GM19023 (cell line): Measurements from ENCODE around the gene COX4I1.

Experiments used
- ATAC-seq: cut with Tn5 transposase; IDR thresholded peaks from one replicate; pipeline ENCODE4 v1.9.1; 2021; ENCODE audit warnings: mild to moderate bottlenecking, moderate library complexity; ENCODE audit not compliant: unreplicated experiment

COX4I1 gene

GRCh38 chr16:85799497-85800320, at the start of gene COX4I1, which contains the start of gene EMC8:
Gene COX4I1 (plus strand): TSS chr16:85799695. CDS start chr16:85801206, 1,511 bp downstream.
Gene EMC8 (minus strand): TSS chr16:85799544. CDS start chr16:85799295, 249 bp downstream.
- peak; percentile 85 for ATAC-seq

GRCh38 chr16:85749771-85750145, 49.7 kb upstream of the COX4I1 start:
- no peak for ATAC-seq

DNA sequence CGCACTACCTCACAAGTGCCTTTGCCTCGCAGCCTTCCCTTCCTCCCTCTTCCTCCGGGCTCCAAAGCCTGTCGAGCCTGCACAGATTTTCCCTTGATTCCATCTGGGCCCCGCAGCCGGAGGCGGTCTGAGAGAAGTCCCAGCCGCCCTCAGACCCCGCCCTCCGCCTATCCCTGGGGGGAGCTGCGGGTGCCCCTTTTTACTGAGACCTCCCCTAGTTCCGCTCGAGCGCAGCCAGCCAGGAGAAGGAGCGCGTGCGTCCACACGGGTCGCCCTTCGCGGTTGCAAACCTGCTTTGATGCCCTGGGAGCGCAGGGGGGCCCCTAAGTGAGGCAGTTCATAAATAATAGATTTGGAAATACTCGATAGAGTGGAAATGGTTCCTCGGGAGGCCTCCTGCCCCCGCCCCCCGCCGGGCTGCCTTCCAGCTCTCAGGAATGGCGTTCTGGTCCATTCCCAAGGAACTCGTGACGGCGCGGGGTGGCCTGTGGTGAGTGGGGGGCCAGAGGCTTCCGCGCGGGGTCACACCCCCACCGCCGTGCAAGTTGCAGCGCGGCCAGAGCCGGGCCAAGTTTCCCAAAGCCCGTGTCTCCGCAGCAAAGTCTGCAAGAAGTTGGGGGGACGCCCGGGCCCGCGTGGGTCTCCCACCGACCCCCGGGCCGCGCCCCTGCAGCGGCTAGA, 49.2 kb upstream of the COX4I1 start:
- ATAC-seq: no peak

GRCh38 chr16:85750827-85751697, 48.4 kb upstream of the COX4I1 start, which contains the start of gene C16orf74:
Gene C16orf74 (minus strand): TSS chr16:85751096. CDS start chr16:85735217, 15,879 bp downstream.
- ATAC-seq: no peak

DNA sequence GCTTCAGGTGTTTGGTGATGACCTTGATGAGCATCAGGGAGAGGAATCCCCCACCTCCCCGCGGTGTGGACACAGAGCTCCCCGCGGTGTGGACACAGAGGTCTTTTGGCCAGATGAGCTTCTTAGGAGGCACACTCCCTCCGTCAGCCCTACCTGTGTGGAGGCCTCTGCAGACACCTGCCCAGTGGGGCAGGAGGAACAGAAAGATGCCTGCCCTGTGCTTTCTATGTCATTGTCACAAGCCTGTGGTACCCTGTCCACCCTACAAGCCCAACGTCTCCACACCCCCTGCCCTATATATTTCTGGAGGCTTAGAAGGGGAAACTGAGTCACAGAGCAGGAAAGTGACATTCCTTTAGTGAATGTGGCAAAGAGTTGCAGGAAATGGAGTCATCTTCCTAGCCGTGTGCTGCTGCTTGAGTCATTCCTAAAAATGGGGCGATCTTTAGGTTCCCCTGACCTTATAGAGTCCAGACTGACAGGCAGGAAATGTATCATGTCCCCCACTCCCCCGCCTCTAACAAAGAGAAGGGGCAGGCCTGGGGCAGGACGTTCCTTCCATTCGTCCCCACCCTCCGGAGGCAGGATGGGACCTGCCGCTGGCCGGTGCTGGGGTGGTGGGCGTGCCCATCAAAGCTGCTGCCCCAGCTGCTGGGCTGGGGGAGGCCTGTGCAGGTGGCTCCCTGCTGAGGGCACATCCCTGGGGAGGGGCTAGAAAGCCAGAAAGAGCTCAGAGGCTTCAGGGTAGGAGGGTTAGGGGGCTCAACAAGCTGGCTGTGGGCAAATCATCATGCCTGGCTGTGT, 47.6 kb upstream of the COX4I1 start:
- no peak for ATAC-seq

- no peak for ATAC-seq
Observed at GRCh38 chr16:85752511-85753420, 46.7 kb upstream of the COX4I1 start.

- ATAC-seq: no peak
Observed at GRCh38 chr16:85753559-85753958, 45.9 kb upstream of the COX4I1 start.

- ATAC-seq: no peak
Observed at GRCh38 chr16:85753976-85754375, 45.5 kb upstream of the COX4I1 start.

DNA sequence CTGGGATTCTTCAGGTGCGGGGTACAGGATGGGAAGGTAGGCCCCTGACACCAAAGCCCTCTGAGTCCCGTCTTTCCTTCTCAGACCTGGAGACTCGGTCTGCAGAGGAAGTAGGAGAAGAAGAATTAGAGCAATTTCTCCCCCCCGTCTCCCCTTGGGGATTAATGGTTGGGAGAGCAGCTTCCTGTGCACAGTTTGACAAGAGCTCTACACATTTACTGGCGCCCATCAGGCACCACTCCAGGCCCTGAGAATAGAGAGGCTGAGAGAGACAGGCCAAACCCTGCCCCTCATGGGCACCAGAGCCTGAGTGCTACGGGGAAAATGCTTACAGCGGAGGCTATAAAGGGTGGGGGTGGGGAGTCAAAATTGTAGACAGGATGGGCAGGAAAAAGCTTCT, 45.1 kb upstream of the COX4I1 start:
- no peak for ATAC-seq

DNA sequence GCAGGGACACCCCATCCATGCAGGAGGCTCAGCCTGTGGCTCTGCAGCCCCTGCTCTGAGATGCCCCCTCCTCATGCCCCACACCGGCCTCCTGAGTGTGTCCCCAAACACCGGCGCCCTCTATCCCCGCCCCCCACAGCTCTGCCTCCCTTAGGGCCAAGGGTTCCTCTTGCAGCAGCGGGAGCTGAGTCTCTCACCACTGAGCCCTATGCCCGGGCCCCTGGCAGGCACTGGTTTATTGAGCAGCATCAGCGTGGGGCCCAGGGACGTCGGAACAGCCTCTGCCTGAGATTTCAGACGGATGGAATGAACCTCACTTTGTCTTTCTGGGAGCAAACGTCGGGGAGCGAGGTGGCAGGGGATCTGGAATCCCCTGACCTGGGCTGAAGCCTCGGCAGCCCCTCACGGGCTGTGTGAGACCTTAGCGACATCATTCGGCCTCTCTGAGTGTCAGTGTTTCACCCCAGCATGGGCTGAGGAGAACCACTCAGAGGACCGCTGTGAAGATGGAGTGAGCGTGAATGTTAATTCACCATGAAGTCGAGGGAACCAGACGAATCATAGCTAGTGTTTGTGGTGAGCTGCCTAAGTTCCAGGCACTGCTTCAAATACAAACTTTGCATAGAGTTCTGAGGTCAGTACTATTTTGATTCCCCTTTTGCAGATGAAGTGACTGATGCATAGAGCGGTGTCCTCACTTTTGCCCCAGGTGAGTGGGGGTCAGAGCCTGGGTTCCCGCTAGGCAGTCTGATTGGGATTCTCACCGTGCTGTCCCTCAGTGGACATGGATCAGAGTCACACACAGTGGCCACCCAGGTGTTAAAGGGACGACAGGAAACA, 43.3 kb upstream of the COX4I1 start:
- ATAC-seq: no peak

- ATAC-seq: no peak
Observed at GRCh38 chr16:85757341-85757822, 42.1 kb upstream of the COX4I1 start.

GRCh38 chr16:85759136-85759535, 40.4 kb upstream of the COX4I1 start:
- ATAC-seq: no peak

GRCh38 chr16:85759631-85760419, 39.7 kb upstream of the COX4I1 start:
- ATAC-seq: no peak

DNA sequence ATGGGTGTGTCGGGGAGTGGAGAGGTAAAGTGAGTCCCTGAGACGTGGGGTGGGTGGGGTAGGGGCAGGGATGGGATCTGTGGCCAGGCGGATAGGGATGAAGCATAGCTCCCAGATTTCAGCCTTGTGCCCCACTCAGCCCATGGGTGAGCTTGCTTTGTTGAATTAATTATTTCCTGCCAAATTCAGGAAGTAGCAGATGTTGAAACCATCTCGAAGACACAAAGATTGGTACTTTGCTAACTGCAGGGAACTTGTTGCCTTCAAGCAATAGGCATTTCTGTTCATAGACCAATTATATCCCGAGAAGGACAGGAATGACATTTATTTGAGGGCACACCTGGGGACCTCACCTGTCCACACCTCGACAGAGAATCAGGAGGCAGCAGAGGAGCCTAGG, 37.6 kb upstream of the COX4I1 start:
- ATAC-seq: no peak

DNA sequence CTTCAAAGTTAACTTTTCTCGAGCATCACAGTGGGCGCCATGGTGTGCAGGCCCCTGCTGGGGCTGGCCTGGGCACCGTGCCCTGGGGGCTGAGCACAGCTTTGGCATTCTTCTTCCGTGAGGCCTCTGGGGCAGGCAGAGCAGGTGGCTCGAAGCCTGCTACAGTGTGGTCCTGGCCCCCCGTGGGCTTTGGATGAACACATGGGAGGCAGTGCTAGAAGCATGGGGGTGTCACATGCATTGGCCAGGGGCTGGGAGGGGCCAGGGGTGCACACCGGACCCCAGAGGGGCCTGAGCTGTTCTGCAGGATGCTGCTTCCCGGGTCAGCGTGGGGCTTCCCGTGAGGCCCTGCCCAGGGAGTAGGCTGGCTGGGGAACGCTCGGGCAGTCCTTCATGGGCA, 36.5 kb upstream of the COX4I1 start:
- ATAC-seq: no peak

GRCh38 chr16:85763616-85764015, 35.9 kb upstream of the COX4I1 start:
- ATAC-seq: no peak

DNA sequence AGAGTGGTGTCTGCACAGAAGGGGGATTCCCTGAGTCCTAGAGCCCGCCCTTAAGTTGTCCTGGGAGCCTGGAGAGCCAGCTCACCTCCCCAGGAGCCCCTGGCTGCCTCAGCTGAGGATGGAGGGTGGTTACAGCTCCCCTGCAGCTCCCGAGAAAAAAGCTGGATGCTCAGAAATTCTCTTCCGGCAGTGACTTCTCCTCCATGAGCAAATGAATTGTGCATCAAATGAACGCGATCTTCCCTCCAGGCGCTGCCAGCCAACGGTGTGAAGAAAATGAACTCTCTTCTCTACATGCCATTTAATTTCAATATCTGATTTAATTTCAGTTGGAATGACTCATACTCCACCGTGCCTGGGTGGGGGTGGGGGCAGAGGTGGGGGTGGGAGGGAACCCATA, 34.3 kb upstream of the COX4I1 start:
- ATAC-seq: no peak
